NCI-H526 treated with DMSO at 0.1 percent for 48 hours (cell line): ENCODE measurements around the gene MYO1D.
"Not testable (repeated sequence)": the region's sequence is repeated elsewhere in the genome, so short reads cannot be mapped to it uniquely, and the experiment has no call there.

Experiments used
- DNase-seq: peaks from one replicate; lab custom pipeline; 2025; lab: John Stamatoyannopoulos, UW

Gene MYO1D

DNA sequence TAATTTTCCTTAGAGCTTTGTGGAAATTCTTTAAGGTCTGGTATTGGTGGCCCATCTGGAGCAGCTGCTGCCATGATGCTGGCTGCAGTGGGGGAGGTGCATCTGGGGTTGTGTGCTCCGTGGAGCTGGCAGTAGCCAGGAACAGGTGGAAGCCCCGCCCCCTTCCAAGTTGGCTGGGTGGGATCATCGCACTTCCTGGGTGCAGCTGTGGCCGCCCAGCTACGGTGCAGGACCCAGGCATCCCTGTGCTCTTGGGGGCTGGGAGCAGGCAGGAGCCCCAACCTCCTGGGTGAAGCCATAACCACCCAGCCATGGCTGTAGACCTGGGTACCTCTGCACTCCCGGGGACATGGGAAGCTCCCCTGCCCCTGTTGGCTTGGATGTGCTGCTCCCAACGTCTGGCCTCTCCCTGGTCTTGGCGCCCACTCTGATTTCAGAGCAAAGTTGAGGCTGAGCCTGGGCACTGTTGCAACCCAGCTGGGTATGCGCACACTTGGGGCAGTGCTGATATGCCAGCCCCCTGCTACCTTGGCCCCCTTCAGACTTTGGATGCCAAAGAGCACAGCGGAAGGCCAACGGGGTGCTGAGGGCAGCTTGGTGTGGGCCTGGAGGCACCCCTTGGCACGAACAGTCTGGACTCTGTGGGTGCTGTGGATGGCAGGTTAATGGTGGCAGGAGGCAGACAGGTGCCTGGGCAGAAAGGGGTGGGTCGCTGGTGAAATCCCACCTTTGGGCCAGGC lies 145.2 kb downstream of the MYO1D start:
- DNase-seq: no peak

DNA sequence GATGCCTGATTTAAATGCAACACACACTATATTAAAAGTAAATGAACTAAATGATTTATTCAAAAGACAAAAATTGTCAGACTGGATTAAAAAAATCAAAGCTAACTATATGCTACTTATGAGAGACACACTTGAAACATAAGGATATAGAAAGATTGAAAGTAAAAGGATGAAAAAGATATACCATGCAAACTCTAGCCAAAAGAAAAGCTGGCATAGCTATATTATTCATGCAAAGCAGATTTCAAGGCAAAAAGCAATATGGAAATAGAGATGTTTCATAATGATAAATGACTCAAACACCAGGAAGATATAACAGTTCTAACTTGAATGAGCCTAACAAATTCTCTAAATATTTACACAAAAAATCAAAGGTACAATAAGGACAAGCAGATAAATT lies 149.2 kb downstream of the MYO1D start:
- no peak for DNase-seq

DNA sequence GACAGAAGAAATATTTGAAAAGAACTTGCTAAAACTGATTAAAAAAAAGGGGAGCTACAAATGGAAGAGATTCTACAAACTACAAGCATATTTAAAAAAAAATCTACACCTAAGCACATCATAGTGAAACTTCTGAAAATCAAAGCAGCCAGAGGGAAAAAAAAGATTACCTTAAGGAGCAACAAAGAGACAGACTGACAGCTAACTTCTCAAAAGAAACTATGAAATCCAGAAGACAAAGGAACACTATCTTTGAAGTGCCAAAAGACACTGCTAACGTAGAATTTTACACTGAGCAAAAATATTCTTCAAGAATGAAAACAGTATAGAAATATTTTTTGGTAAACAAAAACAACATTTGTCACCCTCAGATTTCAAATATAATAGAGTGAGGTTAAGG lies 151.2 kb downstream of the MYO1D start:
- DNase-seq: no peak

DNA sequence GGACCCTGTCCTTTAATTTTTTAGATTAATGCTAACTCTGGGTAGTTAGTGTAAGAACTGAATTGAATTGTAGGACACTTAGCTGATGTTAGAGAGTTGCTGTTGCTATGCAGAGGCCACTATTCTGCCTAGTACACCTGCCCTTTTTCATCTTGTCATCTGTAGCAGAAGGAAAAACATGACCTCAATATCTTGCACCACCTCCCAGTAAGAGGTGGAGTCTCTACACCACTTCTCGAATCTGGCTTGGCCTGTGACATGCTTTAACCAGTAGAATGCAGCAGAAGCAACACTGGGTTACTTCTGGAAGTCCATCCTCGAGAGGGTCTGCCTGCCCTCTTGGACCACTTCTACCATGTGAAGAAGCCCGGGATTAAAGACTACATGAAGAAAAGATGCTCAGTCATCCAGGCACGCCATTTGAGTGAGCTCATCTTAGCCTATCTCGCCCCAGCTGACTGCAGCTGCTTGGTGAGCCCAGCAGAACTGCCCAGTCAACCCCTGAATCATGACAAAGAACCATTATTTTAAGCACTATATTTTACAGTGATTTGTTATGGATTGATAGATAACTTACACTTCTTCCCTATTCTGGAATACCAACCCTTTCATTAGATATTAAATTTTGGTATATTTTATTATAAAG lies 153.5 kb downstream of the MYO1D start:
- DNase-seq: no peak

DNA sequence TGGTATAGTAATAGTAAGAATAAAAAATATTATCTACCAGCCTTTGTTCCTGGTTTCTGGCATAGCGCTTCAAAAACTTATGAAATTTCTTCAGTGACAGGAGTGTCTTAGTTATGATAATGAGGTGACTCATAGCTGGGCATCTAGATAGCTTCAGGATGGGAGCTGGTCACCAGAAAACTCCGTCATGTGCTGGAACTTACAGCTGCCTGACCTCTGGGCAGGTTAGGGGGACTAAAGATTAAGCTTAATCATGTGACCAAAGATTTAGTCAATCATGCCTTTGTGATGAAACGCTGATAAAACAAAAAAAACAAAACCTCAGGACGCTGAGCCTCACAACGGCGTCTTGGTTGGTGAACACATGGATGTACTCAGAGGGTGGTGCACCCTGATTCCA lies 154.2 kb downstream of the MYO1D start:
- DNase-seq: no peak

DNA sequence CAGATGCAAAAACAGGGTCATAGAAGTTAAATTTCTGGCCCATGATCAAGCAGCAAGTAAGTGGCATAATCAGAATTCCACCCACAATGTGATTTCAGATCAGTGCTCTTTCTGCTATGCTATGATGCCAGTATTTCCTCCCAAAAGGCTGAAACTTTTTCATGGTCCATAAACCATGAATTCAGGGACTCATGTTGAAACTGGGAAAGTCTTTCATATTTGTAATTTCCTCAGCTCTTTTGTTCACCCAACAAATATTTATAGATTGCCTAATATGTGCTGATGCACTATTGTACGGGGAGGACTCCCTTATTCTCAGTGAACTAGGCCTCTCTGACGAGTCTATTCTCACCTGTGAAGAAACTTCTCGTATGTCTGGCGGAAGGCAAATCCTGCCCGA lies 156.3 kb downstream of the MYO1D start:
- DNase-seq: no peak

DNA sequence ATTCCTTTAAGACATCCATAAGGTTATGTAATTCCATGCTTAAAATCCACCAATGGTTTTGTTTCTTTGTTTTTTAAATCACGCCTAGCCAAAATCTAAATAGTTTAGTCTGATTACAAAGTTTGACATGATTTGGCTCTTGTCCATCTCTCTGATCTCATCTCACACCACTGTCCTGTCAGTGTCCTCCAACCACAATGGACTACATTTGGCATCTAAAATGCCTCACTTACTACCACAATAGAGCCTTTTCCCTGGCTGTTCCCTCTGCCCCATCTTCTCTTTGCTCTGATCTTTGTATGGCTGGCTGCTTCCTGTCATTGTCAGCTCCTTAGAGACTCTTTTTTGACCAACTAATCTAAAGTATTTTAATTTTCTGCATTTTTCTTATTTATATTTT lies 157.2 kb downstream of the MYO1D start:
- no peak for DNase-seq

DNA sequence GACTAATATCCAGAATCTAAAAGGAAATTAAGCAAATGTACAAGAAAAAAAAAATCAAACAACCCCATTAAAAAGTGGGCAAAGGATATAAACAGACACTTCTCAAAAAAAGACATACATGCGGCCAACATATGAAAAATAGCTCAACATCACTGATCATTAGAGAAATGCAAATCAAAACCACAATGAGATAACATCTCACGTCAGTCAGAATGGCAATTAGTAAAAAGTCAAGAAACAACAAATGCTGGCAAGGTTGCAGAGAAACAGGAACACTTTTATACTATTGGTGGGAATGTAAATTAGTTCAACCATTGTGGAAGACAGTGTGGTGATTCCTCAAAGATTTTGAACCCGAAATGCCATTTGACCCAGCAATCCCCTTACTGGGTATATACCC lies 162.0 kb downstream of the MYO1D start:
- DNase-seq: peak; percentile 40

DNA sequence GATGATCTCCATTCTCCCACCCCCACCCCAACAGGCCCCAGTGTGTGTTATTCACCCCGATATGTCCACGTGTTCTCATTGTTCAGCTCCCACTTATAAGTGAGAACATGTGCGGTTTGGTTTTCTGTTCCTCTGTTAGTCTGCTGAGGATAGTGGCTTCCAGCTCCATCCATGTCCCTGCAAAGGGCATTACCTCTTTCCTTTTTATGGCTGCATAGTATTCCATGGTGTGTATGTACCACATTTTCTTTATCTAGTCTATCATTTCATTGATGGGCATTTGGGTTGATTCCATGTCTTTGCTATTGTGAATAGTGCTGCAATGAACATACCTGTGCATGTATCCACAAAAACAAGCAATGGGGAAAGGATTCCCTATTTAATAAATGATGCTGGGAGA lies 162.7 kb downstream of the MYO1D start:
- not testable (repeated sequence) for DNase-seq

DNA sequence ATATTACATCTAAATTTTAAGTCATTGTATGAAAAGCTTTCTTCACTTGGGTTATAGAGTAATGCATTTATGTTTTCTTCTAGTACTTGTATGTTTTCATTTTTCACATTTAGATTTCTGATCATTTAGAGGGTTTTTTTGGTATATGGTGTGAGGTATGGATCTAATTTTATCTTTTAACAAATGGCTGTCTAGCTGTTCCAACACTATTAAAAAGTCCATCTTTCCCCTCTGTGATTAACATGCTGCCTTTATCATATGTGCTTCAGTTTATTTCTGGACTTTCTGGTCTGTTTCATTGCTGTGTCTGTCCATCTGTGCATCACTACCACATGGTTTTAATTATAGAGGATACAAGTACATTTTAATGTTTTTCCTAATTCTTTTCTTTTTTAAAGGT lies 163.8 kb downstream of the MYO1D start:
- DNase-seq: no peak

DNA sequence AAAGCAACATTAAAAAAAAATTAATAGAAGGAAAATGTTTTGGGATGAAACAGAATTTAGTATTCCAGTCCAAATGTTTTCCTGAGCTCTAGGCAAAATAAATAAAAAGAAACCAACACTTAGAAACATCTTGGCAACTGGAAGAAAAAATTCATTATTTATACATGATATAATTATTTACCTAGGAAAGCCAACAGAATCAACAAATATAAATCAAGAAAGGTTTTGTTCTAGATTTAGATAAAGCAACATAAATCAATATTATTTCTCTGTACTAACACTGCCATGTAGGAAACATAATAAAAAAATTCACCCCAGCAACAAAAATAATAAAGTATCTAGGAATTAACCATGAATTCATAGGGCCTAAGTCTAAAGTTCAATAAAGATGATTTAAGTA lies 167.4 kb downstream of the MYO1D start:
- no peak for DNase-seq

DNA sequence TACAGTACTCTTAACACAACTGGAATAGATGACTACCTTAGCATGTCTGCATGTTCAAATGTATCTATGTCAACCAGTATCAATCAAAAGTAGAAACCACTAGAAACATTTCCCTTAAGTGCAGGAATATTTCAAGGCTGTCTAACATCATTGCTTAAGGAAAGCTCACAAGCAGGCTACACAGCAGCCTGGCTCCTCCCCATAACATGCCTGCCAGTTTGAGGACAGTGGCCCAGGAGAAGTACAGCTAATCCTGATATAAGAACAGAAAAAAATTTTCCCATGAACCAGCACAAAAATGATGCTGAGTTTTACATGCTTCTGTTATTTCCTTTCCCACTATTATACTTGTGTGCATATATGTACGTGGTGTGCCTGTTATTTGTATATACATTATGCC lies 175.1 kb downstream of the MYO1D start:
- no peak for DNase-seq

DNA sequence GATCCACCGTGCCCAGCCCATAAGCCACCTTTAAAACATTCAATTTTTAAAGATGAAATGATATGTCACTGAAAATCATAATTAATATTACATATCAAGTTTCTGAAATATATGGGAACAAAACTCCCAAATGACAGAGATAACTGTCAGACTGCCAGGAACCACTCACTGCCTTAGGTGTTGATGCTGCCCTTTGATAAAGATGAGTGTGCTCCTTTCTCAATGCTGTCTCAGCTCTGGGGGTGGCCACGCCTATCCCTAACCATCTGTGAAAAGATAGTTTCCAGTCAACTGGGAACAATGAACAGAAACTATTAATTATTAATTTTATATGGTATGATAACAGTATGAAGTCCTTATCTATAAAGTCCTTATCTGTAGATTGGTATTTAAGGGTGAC lies 177.7 kb downstream of the MYO1D start:
- DNase-seq: no peak

DNA sequence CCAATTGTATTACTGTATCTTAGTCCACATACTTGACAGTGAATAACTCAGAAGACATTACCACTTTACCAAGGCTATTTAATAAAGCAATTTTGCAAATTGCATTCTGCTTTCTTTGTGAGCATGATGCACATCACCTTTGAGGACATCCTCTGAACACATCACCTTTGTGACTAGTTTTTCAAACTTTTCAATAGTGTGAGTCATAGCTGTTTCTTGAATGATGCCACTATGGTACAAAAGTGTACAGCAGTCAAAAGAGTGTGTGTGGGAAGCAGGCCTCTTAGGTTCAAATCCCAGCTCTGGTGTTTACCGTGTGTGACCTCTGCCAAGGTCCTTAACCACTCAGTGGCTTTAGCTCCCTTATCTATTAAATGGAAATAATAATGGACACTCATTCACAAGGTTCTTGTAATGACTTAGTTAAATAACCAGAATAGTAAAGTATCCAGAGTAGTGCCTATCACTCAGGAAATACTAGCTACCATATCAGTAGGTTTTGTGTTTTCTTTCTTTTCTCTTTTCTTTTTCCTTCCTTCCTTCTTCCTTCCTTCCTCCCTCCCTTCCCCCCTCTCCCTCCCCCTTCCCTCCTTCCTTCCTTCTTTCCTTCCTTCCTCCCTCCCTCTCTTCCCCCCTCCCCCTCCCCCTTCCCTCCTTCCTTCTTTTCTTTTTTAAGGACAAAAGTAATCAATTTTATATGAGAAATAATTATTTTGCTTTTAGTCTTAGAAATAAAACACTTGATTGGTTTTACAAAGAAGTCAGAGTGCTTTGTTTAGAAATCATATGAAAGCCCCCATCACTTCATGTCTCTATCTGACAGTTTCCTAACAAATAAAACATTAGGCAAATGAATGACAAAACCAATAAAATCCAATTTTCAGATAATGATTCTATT lies 178.9 kb downstream of the MYO1D start:
- DNase-seq: no peak

DNA sequence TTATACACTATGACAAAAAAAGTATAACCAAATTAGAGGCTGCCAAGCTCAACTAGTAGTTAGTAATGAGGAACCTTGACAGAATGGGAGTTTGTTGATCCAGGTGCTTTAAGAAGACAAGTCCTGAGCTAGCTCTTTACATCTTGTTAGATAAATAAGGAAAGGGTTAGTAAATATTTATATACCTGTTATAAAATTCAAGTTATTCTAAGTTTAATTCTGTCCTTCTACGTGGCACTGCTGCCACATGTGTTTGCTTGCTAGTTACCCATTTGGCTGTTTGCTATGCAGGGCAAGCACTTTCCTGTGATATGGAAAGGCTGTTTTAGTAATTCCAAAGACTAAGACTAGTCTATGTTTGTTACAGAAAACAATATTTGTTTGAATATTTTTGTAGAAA lies 180.5 kb downstream of the MYO1D start:
- no peak for DNase-seq

DNA sequence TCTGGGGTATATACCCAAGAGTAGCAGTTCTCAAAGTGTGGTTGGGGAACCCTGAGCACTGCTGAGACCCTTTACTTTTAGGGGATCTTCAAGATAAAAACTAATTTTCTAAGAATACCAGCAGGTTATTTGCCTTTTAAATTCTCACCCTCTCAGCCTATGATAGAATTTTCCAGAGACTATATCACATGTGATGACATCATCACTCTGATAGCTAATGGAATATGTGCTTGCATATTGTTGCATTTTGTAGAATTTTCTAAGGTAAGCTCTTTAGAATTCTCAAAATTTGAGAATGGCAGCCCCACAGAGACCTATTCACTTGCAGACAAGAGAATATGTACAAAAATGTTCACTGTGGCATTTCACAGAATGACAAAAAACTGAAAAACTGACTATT lies 181.1 kb downstream of the MYO1D start:
- no peak for DNase-seq

DNA sequence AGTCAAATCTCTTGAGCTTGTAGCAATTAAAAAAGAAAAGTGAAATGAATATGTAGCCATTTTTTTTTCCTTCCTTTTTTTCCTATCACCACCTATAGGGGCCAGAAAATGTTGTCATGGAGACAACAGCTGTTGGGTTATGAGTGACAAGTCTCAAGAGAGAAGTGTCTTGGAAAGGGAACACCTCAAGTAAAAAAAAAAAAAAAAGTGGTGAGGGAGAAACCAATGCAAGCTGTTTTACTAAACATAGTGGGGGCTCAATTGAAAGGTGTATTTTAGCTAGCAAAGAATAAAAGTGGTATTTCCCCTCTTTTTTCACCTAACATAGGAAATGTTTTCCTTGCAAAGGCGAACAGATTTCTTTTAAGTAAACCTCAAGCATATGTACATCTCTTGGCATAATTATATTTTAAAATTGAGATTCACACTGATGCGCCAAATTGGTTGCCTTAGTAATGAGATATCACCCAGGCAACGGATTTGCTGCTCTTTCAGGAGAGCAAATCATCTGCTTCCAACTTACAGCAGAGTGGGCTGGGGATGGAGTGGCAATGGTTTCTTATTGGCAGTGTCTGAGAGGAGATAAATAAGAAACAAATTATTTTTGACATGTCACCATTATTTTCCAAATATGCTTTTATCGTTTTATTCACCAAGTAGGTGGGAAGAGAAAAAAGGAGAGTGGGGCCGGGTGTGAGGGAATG lies 183.6 kb downstream of the MYO1D start:
- DNase-seq: no peak

DNA sequence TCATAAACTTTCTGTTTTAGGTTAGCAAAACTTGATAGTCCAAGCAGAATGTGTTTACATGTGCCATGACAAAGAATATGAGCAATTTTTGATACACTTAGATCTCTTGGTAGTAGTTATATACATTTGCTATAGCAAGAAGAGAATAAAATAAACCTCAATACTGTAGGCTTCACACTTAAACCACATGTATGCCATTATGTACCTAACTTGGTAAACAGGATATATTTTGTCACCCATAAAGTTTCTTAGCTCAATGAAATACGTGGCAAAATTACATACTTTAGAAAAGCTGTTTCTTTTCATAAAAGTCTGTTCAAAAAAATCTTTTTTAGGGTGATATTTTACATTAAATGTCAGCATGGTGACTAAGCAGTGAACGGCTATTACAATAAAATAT lies 184.7 kb downstream of the MYO1D start:
- DNase-seq: no peak

DNA sequence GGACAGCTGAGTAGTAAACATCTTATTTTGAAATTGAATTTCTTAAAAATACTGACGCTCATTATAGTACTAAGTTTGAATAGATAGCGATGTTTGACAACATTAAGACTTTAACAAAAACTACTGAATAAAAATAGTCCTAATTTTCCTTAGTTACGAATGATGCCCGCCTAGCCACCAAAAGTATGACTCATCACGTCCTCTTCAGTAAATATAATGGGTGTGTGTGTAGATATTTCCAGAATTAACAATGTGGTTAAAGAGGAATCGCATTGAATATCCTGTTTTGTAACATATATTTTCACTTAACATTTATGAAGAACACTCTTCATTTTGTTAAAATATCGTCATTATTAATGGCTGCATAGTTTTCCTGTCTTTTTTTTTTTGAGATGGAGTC lies 187.6 kb downstream of the MYO1D start:
- no peak for DNase-seq

DNA sequence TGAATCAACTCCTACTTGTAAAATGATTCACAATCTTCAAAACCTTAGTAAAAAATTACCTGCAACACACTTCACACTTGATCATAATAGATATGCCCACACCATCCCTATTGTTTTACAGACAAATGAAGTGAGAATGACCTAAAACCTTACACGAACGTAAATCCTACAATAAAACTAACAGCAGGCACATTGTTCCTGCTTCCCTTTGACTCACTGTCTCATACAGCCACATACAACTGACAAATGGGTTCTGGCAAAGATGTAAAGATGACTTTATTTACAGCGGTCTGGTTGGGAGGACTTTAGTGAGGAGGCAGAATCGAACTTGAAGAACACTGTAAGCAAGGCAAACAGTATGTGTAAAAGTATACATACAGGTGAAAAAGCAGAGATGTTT lies 188.7 kb downstream of the MYO1D start:
- DNase-seq: no peak

DNA sequence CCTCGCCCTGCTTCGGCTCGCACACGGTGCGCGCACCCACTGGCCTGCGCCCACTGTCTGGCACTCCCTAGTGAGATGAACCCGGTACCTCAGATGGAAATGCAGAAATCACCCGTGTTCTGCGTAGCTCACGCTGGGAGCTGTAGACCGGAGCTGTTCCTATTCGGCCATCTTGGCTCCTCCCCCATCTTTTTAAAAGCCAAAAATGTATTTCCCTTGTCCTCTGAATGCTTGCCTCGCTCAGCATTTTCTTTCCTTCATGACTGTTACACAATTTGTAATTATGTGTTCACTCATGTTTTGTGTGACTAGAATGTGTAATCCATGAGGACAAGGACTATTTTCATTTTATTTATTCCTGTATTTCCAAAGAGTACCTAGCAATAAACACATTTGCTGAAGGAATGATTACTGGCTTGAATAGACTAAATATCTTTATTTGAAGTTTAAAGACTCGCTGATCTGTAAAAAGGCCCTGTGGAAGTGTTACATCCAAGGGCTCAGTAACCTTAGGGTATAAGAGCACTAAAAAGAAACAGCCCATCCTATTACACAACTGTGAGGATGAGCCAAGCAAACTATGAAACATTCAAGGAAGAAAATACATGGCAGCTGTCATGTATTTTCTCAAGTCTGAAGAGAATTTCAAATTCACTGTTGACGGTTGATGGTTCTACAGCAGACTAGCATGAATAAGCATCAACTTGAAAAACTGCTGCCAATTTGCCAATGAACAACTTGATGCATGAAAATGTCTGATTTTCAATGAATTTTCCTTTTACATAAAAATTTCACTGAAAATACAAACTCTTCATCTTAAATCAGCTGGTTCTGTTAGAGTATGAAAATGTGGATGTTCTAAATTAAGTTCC lies 192.6 kb downstream of the MYO1D start:
- no peak for DNase-seq
